T-helper 2 cell (primary cell): ENCODE results near the gene ITGA2B.
"Not testable (repeated sequence)": the region's sequence is repeated elsewhere in the genome, so short reads cannot be mapped to it uniquely, and the experiment has no call there.

Source experiments
- DNase-seq, 5 experiments: peaks; one replicate each; pipeline versions ENCODE4 v3.0.0 to v3.0.0-alpha.2; 2012 to 2022

ITGA2B gene

GRCh38 chr17:44368391-44369243, 20.8 kb downstream of the ITGA2B start:
- not testable (repeated sequence) for DNase-seq

- no peak for DNase-seq
Measured at GRCh38 chr17:44367231-44367979, 22.0 kb downstream of the ITGA2B start.

- DNase-seq, result not testable (repeated sequence)
Measured at GRCh38 chr17:44365051-44365450, 24.4 kb downstream of the ITGA2B start.

- peak; percentile 46 to 69 (median 52) for DNase-seq
Measured at GRCh38 chr17:44363613-44364159, 25.8 kb downstream of the ITGA2B start, which contains the start of gene FAM171A2. Gene FAM171A2 (minus strand): TSS chr17:44363853. CDS start chr17:44363714, 139 bp downstream.

GRCh38 chr17:44362949-44363612, 26.4 kb downstream of the ITGA2B start:
- DNase-seq, result no peak

- DNase-seq, result no peak
Measured at GRCh38 chr17:44362459-44362948, 26.9 kb downstream of the ITGA2B start.

GRCh38 chr17:44361292-44362260, 27.9 kb downstream of the ITGA2B start:
- no peak for DNase-seq

GRCh38 chr17:44360826-44361225, 28.6 kb downstream of the ITGA2B start:
- DNase-seq, result no peak

GRCh38 chr17:44360144-44360533, 29.3 kb downstream of the ITGA2B start:
- DNase-seq, result no peak

GRCh38 chr17:44359458-44360143, 29.8 kb downstream of the ITGA2B start:
- no peak for DNase-seq

GRCh38 chr17:44359006-44359405, 30.4 kb downstream of the ITGA2B start:
- DNase-seq, result no peak

- no peak for DNase-seq
Measured at GRCh38 chr17:44358066-44358465, 31.4 kb downstream of the ITGA2B start.

GRCh38 chr17:44356241-44356640, 33.2 kb downstream of the ITGA2B start:
- DNase-seq, result no peak

GRCh38 chr17:44355642-44356099, 33.8 kb downstream of the ITGA2B start:
- DNase-seq, result no peak

GRCh38 chr17:44354582-44355561, 34.6 kb downstream of the ITGA2B start:
- DNase-seq, result peak; percentile 36 to 50 (median 44)

- DNase-seq, result peak in 2 of 5 experiments; percentile 15 to 41
Measured at GRCh38 chr17:44353672-44354331, 35.6 kb downstream of the ITGA2B start.

- no peak for DNase-seq
Measured at GRCh38 chr17:44352828-44353671, 36.4 kb downstream of the ITGA2B start.
